ENCODE results near the gene ABI3BP.

The ABI3BP gene

GRCh38 chr3:100804631-100805030, 188.6 kb downstream of the ABI3BP start:
- DNase-seq (ENCODE audit: low read depth): no peak
- no peak for TF ChIP-seq CTCF (conservative IDR thresholded peaks at IDR 0.05; ENCODE audit: control insufficient read depth, insufficient read depth, low read depth, low read length)
- no peak overlapping the region for H3K4me3 ChIP-seq (ENCODE audit: control insufficient read depth, low read depth, low read length)

GRCh38 chr3:100803711-100804110, 189.5 kb downstream of the ABI3BP start:
- no peak for TF ChIP-seq CTCF (conservative IDR thresholded peaks at IDR 0.05; ENCODE audit: control insufficient read depth, insufficient read depth, low read depth, low read length)
- DNase-seq (ENCODE audit: low read depth): no peak
- H3K4me3 ChIP-seq (ENCODE audit: control insufficient read depth, low read depth, low read length): no peak overlapping the region

GRCh38 chr3:100802126-100802525, 191.1 kb downstream of the ABI3BP start:
- TF ChIP-seq CTCF (conservative IDR thresholded peaks at IDR 0.05; ENCODE audit: control insufficient read depth, insufficient read depth, low read depth, low read length): no peak

GRCh38 chr3:100798012-100798411, 195.2 kb downstream of the ABI3BP start:
- no peak for TF ChIP-seq CTCF (conservative IDR thresholded peaks at IDR 0.05; ENCODE audit: control insufficient read depth, insufficient read depth, low read depth, low read length)
- H3K4me3 ChIP-seq (ENCODE audit: control insufficient read depth, low read depth, low read length): no peak overlapping the region
- DNase-seq (ENCODE audit: low read depth): no peak

More at GRCh38 chr3:100802126-100802525, 191.1 kb downstream of the ABI3BP start:
- peak; percentile 79 for DNase-seq (ENCODE audit: low read depth)
- no peak overlapping the region for H3K4me3 ChIP-seq (ENCODE audit: control insufficient read depth, low read depth, low read length)

- peak; percentile 54 for DNase-seq (ENCODE audit: low read depth)
- no peak overlapping the region for H3K4me3 ChIP-seq (ENCODE audit: control insufficient read depth, low read depth, low read length)
- peak; percentile 41 for TF ChIP-seq CTCF (conservative IDR thresholded peaks at IDR 0.05; ENCODE audit: control insufficient read depth, insufficient read depth, low read depth, low read length)
Measured at GRCh38 chr3:100796556-100796955, 196.7 kb downstream of the ABI3BP start.

GRCh38 chr3:100789579-100789978, 203.6 kb downstream of the ABI3BP start:
- peak; percentile 36 for DNase-seq (ENCODE audit: low read depth)
- no peak for TF ChIP-seq CTCF (conservative IDR thresholded peaks at IDR 0.05; ENCODE audit: control insufficient read depth, insufficient read depth, low read depth, low read length)

GRCh38 chr3:100783619-100784018, 209.6 kb downstream of the ABI3BP start:
- DNase-seq (ENCODE audit: low read depth): no peak
- H3K4me3 ChIP-seq (ENCODE audit: control insufficient read depth, low read depth, low read length): no peak overlapping the region
- no peak for TF ChIP-seq CTCF (conservative IDR thresholded peaks at IDR 0.05; ENCODE audit: control insufficient read depth, insufficient read depth, low read depth, low read length)

More at GRCh38 chr3:100789579-100789978, 203.6 kb downstream of the ABI3BP start:
- no peak overlapping the region for H3K4me3 ChIP-seq (ENCODE audit: control insufficient read depth, low read depth, low read length)
